HepG2 (cell line): ENCODE results near the gene SYNJ2. TPM values are rescaled to one million over a fixed set of nuclear protein-coding genes. Genes with fewer than 3 reads are reported as not detected.

Experiments
- ATAC-seq: fragments of 200-7000 bp; cut with Tn5 transposase; 3 replicates; pipeline ENCODE4 v1.9.1; 2020; ENCODE audit warnings: mild to moderate bottlenecking, moderate library complexity
- BruUV-seq: library from RNA; stranded (reverse); fragments of 400-500 nt; replicated peaks from 2 replicates; lab custom pipeline; 2021; lab: Mats Ljungman, UMichigan
- CTCF ChIA-PET: fragments of 300-600 bp; formaldehyde crosslinking; extraction: SDS; loops from one replicate; lab custom pipeline; 2021; ENCODE audit warnings: low total read pairs, inconsistent platforms, low intra/inter-chr PET ratio; lab: Yijun Ruan, JAX
- POLR2A ChIA-PET: fragments of 350-600 bp; sonication (Branson Sonifier 250); formaldehyde crosslinking; loops from one replicate; lab custom pipeline; 2020; ENCODE audit warnings: antibody characterized with exemption, inconsistent platforms; lab: Yijun Ruan, JAX
- DNase-seq: peaks from one replicate; pipeline ENCODE4 v3.0.0-alpha.2; 2015; ENCODE audit warnings: low spot score
- FAIRE-seq: peaks from 3 replicates; lab custom pipeline; 2011; peaks lifted over from hg19 to GRCh38; lab: Jason Lieb, UNC
- H2AFZ ChIP-seq: one replicate; pipeline ENCODE4 v1.6.1; 2011; ENCODE audit warnings: low read length, inconsistent platforms
- H3K27ac ChIP-seq: fragments of 300-600 bp; 3 replicates; pipeline ENCODE4 v1.8.0; 2011; ENCODE audit warnings: mixed run types, mild to moderate bottlenecking, mixed read lengths, low read length, inconsistent platforms; ENCODE audit not compliant: insufficient read depth; ENCODE audit errors: extremely low read length
- H3K27me3 ChIP-seq, 2 experiments: fragments of 200-600 bp in 1 of 2; 2 replicates in 1 of 2; 3 replicates in 1 of 2; pipeline versions ENCODE4 v1.6.0 to v1.8.0; 2011; ENCODE audit warnings: low read length in 2 of 2, mild to moderate bottlenecking in 2 of 2, moderate library complexity in 2 of 2, inconsistent platforms in 1 of 2; ENCODE audit not compliant: insufficient read depth in 2 of 2, control insufficient read depth in 1 of 2
- H3K36me3 ChIP-seq, 2 experiments: fragments of 200-600 bp in 1 of 2; replicated peaks in 1 of 2; 2 replicates in 1 of 2; 3 replicates in 1 of 2; pipeline versions ENCODE4 v1.5.1 to v1.8.0; 2011; ENCODE audit warnings: low read length in 2 of 2, inconsistent platforms in 1 of 2; ENCODE audit not compliant: insufficient read depth in 2 of 2, control insufficient read depth in 1 of 2
- H3K4me1 ChIP-seq: 2 replicates; pipeline ENCODE4 v1.5.1; 2012; ENCODE audit warnings: low read length, inconsistent platforms; ENCODE audit not compliant: insufficient read depth
- H3K4me2 ChIP-seq: 2 replicates; pipeline ENCODE4 v1.6.0; 2011; ENCODE audit warnings: low read depth, low read length, inconsistent platforms
- H3K4me3 ChIP-seq, 3 experiments: fragments of 200-600 bp in 1 of 3; sonication (generic), shearing (Covaris generic) in 1 of 3; replicated peaks in 1 of 3; 2 replicates each; pipeline ENCODE4 v1.5.1; 2011 to 2016; ENCODE audit warnings: low read length in 3 of 3, inconsistent platforms in 2 of 3, low read depth in 2 of 3, mild to moderate bottlenecking in 2 of 3, control low read depth in 1 of 3, mixed read lengths in 1 of 3; ENCODE audit not compliant: insufficient read depth in 1 of 3
- H3K79me2 ChIP-seq: one replicate; pipeline ENCODE4 v1.6.1; 2011; ENCODE audit warnings: low read length, inconsistent platforms; ENCODE audit not compliant: insufficient read depth
- H3K9ac ChIP-seq: 2 replicates; pipeline ENCODE4 v1.6.0; 2011; ENCODE audit warnings: mild to moderate bottlenecking, low read depth, low read length, inconsistent platforms; ENCODE audit not compliant: insufficient read depth
- H3K9me3 ChIP-seq: 2 replicates; pipeline ENCODE4 v1.5.1; 2012; ENCODE audit warnings: mild to moderate bottlenecking, low read length
- H4K20me1 ChIP-seq: 2 replicates; pipeline ENCODE4 v1.6.0; 2011; ENCODE audit warnings: inconsistent platforms, mild to moderate bottlenecking, low read length, moderate library complexity; ENCODE audit not compliant: insufficient read depth
- FOXP1 ChIP-seq, 2 experiments: fragments of 450-650 bp in 1 of 2; IDR thresholded peaks; 2 replicates each; pipeline ENCODE4 v1.6.1; 2017 to 2018; ENCODE audit warnings: antibody characterized with exemption in 1 of 2
- HMG20B ChIP-seq: conservative IDR thresholded peaks from 2 replicates; pipeline ENCODE4 v1.6.1; 2016; ENCODE audit warnings: missing genetic modification reagents, missing compliant biosample characterization
- HNF4A ChIP-seq: sonication (generic); formaldehyde crosslinking; IDR thresholded peaks from 2 replicates; pipeline ENCODE4 v1.4.0; 2020; ENCODE audit warnings: missing genetic modification reagents
- HNRNPLL ChIP-seq: fragments of 200-400 bp; formaldehyde crosslinking; IDR thresholded peaks from 2 replicates; pipeline ENCODE4 v1.6.1; 2017; ENCODE audit warnings: mild to moderate bottlenecking, low read depth, low read length; ENCODE audit not compliant: poor library complexity, severe bottlenecking
- SAFB2 ChIP-seq: sonication (generic); formaldehyde crosslinking; IDR thresholded peaks from 2 replicates; pipeline ENCODE4 v1.5.1; 2020; ENCODE audit warnings: missing genetic modification reagents, low read depth, mild to moderate bottlenecking, borderline replicate concordance
- SOX13 ChIP-seq, 3 experiments: fragments of 450-650 bp in 1 of 3; sonication (generic) in 1 of 3; formaldehyde crosslinking in 1 of 3; IDR thresholded peaks in 2 of 3; conservative IDR thresholded peaks in 1 of 3; 2 replicates each; pipeline versions ENCODE4 v1.5.0 to v1.6.1; 2016 to 2020; ENCODE audit warnings: antibody characterized with exemption in 1 of 3, mild to moderate bottlenecking in 1 of 3, missing compliant biosample characterization in 1 of 3, missing genetic modification reagents in 1 of 3, moderate library complexity in 1 of 3
- TEAD3 ChIP-seq: optimal IDR thresholded peaks from 2 replicates; pipeline ENCODE3; 2016; ENCODE audit warnings: borderline replicate concordance
- TFE3 ChIP-seq: IDR thresholded peaks from 2 replicates; pipeline ENCODE4 v1.6.1; 2016
- YEATS4 ChIP-seq: sonication (generic); formaldehyde crosslinking; IDR thresholded peaks from 2 replicates; pipeline ENCODE4 v1.4.0; 2020; ENCODE audit warnings: missing genetic modification reagents, borderline replicate concordance
- ZBTB2 ChIP-seq: sonication (generic); formaldehyde crosslinking; IDR thresholded peaks from 2 replicates; pipeline ENCODE4 v1.8.0; 2022; ENCODE audit warnings: low read depth, missing genetic modification reagents
- ZNF281 ChIP-seq: sonication (generic); formaldehyde crosslinking; IDR thresholded peaks from 2 replicates; pipeline ENCODE4 v1.4.0; 2020; ENCODE audit warnings: missing genetic modification reagents, borderline replicate concordance
- ZNF710 ChIP-seq: sonication (generic); formaldehyde crosslinking; IDR thresholded peaks from 2 replicates; pipeline ENCODE4 v1.5.0; 2020; ENCODE audit warnings: mild to moderate bottlenecking, missing genetic modification reagents, borderline replicate concordance
- ZNF770 ChIP-seq: sonication (generic); formaldehyde crosslinking; IDR thresholded peaks from 2 replicates; pipeline ENCODE4 v1.5.0; 2020; ENCODE audit warnings: mild to moderate bottlenecking, missing genetic modification reagents
- WGBS: methylation state at CpG from one replicate; pipeline ENCODE4 v1.1.6; 2017; ENCODE audit warnings: low lambda C conversion rate; 5-methylcytosine and 5-hydroxymethylcytosine counted together
- in situ Hi-C: cut with HindIII; loops from 2 replicates; pipeline ENCODE4 v1.10.0; 2017; ENCODE audit warnings: low pct_unique_long_range_greater_than_20kb; ENCODE audit not compliant: extremely low pct_ligation_motif_present
- intact Hi-C: fragments of 100-400 bp; cut with micrococcal nuclease; formaldehyde crosslinking; loops from one replicate; pipeline ENCODE4 v1.10.0; 2022; ENCODE audit not compliant: unreplicated experiment
- polyA plus RNA-seq, 8 experiments: library from polyadenylated mRNA; depleted of rRNA in 3 of 8; stranded (reverse) in 7 of 8; unstranded in 1 of 8; fragments of >200 nt; fragmentation: Illumina TruSeq in 4 of 8; extraction: Trizol in 4 of 8; gene quantifications; 2 replicates each; pipeline versions ENCODE4 v1.2.1 to v1.2.3, GENCODE V29; 2011 to 2016; ENCODE audit warnings: low read depth in 4 of 8, missing spikeins in 1 of 8, mixed read lengths in 1 of 8; ENCODE audit not compliant: insufficient read depth in 1 of 8
- total RNA-seq, 5 experiments: library from RNA; depleted of rRNA; stranded (reverse); fragments of >200 nt; fragmentation: Illumina TruSeq; extraction: Trizol; gene quantifications; 2 replicates each; pipeline ENCODE4 v1.2.3, GENCODE V29; 2016; ENCODE audit warnings: low read depth in 1 of 5

SYNJ2 gene
- total and polyA plus RNA-seq, 2 of the 13 experiments (the other 11 are each of a cell fraction or from before 2014, with no cell fraction given): 39.1 to 57.6 TPM

- H3K79me2 ChIP-seq: peaks cover 90% of the 10 kb centered on the region
- no peaks in the 10 kb centered on the region for H3K9me3 ChIP-seq
- in situ Hi-C loops (no loop called here), intact Hi-C loops (no loop called here)
- no TSS peak for BruUV-seq
- WGBS: 58% methylated on average over 5 of the region's 5 CpGs
- ChIA-PET CTCF (no interaction called here), POLR2A (interaction anchor here (1.3 to 3.8 kb wide), 3 partner anchors 9 to 11 kb away, joined by 5 to 39 read pairs (median 8); no protein-coding TSS in a partner anchor)
- H4K20me1 ChIP-seq: no peaks in the 10 kb centered on the region; the same call in 1 of the 2 replicates
- peaks cover 43 to 76% of the 10 kb centered on the region in 2 experiments for H3K36me3 ChIP-seq
- DNase-seq: peak; percentile 82
- peak overlapping the region; percentile 35 for H3K9ac ChIP-seq
- H3K27ac ChIP-seq: peak overlapping the region; percentile 69
- ATAC-seq: peak; percentile 14; the same call in 2 of the 3 replicates
- peaks cover 78% of the 10 kb centered on the region for H3K4me1 ChIP-seq
- FAIRE-seq: peak; percentile 50
- H3K27me3 ChIP-seq: no peaks in the 10 kb centered on the region
- peak overlapping the region; percentile 33; the same call in 1 of the 2 replicates for H3K4me2 ChIP-seq
- H3K4me3 ChIP-seq: no peak overlapping the region
- H2AFZ ChIP-seq: no peak overlapping the region
- TF ChIP-seq ZNF281 (CRISPR knock-in tag): peak; percentile 27; the same call in 1 of the 2 replicates
- TF ChIP-seq SAFB2 (CRISPR knock-in tag): no peak
- TF ChIP-seq ZBTB2: no peak
- 0 out of 2 replicates have a peak, but pooled peaks have one; percentile 21 for TF ChIP-seq HMG20B (CRISPR knock-in tag)
- TF ChIP-seq HNF4A (CRISPR knock-in tag): no peak
- no peak for TF ChIP-seq ZNF770 (CRISPR knock-in tag)
- TF ChIP-seq SOX13 (IDR thresholded peaks at IDR 0.05): peak; percentile 64; the same call in 1 of the 2 replicates
- TF ChIP-seq SOX13 (CRISPR knock-in tag; conservative IDR thresholded peaks at IDR 0.05 in 1 of 2, IDR thresholded peaks at IDR 0.05 in 1 of 2): peak in 1 of 2 experiments; percentile 94; a peak in 2 of 4 replicates
- TF ChIP-seq TEAD3: peak; percentile 56
- no peak for TF ChIP-seq FOXP1 (IDR thresholded peaks at IDR 0.05)
- TF ChIP-seq FOXP1 (CRISPR knock-in tag; IDR thresholded peaks at IDR 0.05): peak; percentile 82
- no peak for TF ChIP-seq ZNF710 (CRISPR knock-in tag)
- no peak for TF ChIP-seq HNRNPLL
- peak; percentile 83 for TF ChIP-seq TFE3 (CRISPR knock-in tag)
- TF ChIP-seq YEATS4: no peak
Measured at GRCh38 chr6:158023597-158023939, 41.9 kb downstream of the SYNJ2 start.
